DMS79 treated with DMSO at 0.1 percent for 48 hours (cell line): ENCODE data around the gene LRBA.
"Not testable (repeated sequence)": the region's sequence is repeated elsewhere in the genome, so short reads cannot be mapped to it uniquely, and the experiment has no call there.

Experiments used
- DNase-seq: peaks from one replicate; lab custom pipeline; 2025; lab: John Stamatoyannopoulos, UW

The LRBA gene

DNA sequence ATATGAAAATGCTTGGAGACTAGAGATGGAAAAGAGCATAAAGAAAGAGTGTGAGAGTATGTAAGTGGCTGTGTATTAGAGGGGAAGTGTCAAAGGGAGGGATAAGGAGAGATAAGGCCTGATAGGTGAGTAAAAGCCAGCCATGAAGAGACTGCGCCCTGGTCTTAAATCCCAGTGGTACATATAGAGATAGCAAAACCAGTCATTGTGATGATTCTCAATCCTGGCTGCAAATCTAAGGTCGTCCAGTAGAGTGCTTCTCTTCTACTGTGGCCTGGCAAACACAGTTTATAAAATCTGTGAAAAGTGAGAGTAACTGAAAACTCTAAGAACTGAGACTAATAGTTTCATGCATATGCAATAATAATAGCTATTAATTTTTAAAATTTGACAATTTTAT, 346.3 kb downstream of the LRBA start:
- DNase-seq = no peak

DNA sequence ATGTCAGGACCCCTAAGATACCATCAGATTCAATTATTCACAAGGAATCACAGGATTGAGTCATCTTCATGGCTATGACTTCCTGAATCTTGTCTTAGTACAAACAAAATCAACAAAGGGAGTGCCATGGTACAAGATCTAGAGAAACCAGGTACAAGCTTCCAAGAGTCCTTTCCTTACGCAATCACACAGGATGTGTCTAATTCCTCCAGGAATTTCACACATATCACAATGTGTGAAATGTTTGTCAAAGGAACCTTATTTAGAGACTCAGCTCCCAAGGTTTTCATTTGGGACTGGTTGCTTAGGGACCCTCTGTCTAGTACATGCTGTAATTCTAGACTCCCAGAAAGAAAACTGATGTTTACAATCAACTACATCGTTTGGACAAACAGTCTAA, 350.1 kb downstream of the LRBA start:
- no peak for DNase-seq

DNA sequence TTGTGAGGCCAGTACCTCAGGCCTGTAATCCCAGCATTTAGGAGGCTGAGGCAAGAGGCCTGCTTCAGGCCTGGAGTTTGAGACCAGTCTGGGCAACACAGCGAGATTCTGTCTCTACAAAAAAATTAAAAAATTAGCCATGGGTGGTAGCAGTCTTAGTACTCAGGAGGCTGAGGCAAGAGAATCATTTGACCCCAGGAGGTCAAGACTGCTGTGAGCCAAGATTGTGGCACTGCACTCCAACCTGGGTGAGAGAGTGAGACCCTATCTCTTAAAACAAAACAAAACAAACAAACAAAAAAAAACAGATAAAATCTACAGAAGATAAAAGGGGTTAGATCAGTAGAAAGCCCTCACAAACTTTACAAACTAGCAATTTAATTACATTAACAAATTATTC, 352.4 kb downstream of the LRBA start:
- DNase-seq = no peak

DNA sequence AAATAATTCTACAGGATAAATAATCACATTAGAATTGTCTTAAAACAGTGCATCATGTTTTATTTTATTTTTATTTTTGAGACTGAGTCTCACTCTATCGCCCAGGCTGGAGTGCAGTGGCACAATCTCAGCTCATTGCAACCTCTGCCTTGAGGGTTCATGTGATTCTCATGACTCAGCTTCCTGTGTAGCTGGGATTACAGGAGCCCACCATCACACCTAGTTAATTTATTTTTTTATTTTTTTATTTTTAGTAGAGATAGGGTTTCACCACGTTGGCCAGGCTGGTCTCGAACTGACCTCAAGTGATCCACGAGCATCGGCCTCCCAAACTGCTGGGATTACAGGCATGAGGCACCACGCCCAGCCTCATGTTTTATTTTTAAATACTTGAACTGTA, 353.5 kb downstream of the LRBA start:
- DNase-seq = not testable (repeated sequence)

DNA sequence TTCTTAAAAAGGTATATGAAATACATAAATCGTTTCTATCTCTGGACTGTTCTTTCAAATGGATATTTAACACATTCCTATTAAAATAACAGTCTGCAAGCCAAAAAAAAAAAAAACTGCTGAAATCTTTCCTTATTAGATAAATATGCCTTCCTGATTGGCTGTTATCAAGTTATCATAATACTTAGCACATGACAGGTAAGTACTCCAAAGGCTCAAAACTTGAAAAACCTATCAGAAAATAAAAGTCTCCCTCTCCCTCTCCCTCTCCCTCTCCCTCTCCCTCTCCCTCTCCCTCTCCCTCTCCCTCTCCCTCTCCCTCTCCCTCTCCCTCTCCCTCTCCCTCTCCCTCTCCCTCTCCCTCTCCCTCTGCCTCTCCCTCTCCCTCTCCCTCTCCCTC, 356.8 kb downstream of the LRBA start:
- DNase-seq = not testable (repeated sequence)

DNA sequence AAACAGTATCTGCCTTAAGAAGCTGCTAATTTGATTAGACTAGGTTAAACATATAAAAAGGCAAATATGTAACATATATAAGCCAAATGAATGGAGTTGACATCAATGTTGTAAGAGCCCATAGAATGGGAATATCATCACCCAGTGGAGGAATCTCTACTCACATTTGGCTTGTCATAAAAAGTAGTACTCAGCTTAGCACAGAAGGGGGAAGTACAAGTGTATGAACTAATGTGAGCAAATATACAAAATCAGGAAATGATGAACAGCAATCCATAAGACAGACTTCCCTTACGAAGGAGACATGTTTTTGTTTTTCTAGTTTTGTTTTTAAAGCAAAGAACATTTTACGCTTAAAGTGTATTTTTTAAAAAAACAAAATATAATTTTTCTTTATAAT, 358.2 kb downstream of the LRBA start:
- no peak for DNase-seq

DNA sequence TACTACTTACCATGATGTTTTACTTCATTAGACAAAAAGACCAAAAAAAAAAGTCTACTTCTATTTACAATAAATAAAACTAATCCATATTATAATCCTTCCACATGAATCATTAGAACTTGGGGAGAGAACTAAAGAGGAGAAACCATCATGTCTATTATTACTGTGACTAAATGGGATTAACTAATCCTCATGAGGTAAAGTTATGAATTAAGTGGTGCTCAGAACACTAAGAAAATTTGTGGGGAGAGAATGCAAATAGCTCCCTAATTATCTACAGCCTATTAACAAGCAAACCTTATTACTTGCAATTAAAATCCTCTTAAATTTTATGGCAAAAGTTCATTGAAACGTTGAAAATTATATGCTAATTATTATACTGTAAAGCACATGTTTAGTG, 364.3 kb downstream of the LRBA start:
- no peak for DNase-seq

DNA sequence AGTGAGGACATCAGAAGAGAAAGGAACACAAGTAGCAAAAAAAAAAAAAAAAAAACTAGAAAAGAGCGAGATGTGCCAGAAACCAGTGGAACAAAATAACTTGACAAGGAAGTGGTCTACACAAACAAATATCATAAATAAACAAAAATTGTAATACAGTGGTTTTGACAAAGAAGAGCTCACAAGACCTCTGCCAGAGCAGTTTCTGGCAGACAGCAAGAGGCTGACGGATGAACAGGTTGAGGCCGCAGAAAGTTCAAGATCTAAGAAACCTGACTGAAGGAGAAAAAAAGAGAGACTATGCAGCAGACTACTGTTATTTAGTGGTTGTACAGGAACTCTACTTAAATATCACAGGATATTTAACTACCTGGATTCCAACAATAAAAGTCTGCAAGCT, 367.0 kb downstream of the LRBA start:
- no peak for DNase-seq

DNA sequence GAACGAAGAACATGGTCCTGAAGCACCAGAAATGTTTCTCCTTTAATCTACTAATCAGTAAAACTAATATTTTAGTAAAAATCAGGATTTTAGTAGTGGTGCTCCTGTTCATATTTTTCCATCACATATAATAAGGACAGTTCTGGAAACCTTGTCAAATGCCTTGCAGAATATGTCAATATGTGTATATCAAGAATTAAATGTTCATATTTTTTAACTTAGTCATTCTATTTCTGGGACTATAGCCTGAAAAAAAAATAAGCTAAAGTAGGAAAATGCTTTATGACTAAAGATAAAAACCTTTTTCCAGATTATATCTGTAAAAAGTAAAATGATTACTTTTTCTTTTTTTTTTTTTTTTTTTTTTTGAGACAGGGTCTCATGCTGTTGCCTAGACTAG, 368.1 kb downstream of the LRBA start:
- no peak for DNase-seq

DNA sequence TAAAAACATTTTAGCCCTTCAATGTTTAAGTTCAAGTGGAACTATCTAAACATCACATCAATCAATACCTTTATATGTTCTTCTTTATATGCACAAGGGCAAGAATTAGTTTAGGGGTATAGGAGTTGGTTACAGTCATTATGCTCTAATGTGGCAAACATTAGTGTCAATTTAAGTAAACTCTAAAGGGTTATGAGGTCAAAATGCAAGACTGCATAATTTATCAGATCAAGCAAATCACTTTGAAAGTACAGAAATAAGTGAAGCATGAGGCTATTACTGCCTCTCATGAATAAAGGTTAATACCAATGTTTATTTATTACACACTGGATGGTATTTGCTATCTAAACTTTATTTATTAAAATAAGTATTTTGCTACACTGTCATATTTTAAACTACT, 373.5 kb downstream of the LRBA start:
- DNase-seq = no peak

DNA sequence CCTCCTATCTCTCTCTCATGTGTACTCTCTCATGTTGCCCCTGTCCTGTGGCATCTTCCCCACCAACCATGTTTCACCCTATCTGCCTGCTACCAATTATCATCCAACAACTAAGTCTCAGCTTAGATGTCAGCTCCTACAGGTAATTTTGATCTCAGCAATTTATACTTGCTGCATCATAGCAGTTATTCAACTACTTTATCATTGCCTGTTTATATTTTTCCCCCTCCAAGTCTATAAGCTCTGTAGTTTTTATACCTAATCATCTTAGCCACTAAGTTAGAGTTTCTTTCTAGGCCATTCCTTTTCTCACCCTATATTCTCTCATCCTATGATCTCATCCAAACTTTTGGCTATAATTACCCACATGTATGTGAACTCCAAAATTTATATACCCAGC, 382.4 kb downstream of the LRBA start:
- no peak for DNase-seq

DNA sequence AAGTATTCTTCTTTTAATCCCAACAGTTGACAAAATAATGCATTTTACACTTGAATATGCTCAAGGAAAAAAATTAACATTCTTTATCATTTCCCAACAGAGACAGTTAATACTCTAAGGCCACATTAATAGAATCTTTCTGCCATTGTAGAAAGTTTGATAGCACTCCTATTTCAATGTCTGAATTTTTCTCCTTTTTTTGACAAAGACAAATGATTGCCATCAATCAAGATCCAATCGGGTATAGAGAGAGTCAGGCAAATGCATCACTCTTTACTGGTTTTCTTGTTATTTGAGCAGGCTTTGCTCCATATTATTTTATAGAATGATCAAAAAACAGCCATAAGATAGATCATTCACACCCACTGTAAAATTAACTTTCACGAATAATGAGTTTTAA, 387.0 kb downstream of the LRBA start:
- DNase-seq = no peak

DNA sequence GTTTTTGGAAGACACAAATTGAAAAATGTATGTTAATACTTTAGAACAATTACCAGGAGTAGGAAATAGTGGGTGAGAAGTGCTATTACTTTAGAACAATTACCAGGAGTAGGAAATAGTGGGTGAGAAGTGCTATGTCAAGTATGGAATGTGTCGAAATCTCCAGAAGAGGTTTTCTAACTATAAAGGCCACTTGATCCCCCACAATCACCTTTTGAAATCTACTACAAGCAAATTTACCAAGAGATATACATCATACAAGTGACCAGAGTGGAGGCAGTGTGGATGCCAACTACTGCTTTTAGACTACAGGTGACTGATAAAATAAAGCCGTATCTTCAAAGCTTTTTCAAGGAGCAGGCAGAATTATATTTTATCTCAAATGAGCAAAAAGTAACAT, 390.1 kb downstream of the LRBA start:
- no peak for DNase-seq

DNA sequence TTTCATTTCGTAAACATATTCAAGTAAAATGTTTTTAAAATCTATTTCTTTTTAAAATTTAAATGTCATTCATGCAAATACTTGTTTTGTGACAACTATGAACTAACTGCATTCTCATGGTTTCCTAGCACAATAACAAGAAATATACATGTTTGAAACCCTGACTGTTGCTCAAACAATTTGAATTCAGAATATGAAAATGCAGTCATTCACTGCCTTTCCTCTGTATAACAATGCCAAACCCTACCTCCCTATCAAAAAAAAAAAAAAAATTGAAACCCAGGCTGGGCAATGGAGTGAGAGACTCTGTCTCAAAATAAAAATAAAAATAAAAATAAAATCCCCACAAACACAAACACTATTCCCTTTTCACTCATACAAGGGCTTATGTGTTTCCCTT, 391.0 kb downstream of the LRBA start:
- no peak for DNase-seq

DNA sequence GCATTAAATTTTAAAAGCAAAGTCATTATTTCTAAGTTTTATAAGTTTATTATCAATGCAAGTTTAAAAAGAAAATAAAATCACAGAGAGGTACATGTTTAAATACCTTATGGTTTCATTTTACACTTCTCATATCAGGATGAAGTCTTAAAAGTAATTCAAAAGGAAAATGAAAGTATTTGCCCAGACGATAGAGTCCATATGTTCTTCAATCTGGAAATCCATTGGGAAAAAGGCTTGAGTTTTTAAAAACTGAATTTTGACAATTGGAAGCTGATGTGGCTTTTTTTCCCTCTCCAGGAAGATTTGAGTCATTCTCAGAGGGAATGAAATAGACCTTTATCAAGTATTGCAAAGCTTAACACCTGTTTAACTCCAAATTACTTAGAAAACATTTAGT, 396.0 kb downstream of the LRBA start:
- no peak for DNase-seq

DNA sequence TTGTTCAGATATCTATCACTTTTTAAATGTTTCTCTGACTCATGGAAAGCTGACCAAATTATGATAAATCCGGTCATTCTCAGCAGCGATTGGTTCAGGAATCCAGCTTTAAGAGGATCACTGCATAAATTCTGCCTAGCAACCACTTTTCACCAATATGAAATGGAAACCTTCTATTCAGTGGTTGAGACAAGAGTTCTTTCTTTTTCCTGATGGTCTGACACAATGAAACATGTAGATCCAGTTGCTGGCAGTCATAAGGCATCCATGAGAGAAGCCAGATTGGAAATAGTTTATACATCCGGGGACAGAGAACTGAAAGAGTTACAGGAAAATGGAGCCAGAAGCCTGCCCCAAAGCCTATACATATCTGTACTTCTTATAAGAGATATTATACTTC, 406.0 kb downstream of the LRBA start:
- DNase-seq = no peak

DNA sequence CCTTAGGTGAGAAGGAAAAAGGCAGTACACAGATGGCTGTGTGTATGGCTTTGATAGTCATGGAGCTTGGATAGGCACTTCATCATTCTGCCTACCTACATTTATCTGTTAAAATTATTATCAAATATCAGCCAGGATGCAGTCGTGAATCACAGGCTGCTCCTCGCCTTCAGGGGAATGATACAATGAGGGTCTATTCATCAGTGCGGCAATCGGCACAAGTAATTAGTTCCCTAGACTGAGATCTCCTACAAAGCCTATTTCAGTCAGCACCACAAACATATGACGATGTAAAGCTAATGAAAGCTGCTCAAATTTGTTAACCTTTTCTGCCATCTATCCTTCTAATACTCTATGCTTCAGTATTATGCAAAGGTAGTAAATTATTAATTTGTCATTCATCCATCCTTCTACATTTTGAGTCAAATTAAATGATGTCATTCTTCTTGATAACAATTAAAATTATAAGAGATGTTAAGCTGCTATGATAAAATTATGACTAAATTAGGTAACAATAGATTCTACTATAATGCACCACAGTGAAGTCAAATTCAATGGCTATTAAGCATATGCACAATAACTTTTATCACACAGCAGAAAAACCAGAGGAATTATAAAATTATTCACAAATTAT, 414.2 kb downstream of the LRBA start:
- DNase-seq = no peak

DNA sequence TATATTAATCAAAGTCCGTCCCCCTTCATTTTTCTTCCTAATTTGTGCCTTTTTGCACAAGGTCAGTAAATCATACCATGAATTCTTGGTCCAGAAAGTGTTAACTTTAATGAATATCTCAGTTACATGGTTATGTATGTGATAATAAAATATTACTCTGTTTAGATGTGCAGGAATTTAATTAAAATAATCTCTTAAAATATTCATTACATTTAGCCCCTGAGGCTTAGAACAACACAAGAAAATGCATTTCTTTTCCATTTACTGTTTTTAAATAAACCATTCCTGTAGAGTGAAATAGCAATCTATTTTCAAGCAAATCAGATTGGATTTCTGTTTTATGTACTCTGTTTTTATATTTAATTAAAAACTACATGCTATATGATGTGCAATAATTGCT, 415.5 kb downstream of the LRBA start:
- DNase-seq = no peak

DNA sequence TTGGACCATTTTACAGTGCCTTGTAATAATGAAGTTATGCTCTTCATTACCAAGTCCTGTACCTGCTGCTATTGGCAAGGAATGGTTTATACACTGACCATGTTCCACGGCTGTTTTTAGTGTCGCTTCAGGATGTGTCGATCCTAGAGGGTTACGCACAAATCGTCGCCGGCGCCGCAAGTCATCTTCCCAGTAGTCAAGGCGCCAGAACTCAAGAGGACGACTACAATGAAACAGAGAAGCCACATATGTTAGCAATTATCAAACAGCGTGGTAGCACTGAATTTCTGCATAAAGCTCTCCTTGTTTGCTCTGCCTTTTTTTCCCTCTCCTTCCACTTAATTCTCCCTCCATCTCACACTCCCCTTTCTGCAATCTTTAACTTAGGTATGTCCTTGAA, 416.2 kb downstream of the LRBA start:
- no peak for DNase-seq

DNA sequence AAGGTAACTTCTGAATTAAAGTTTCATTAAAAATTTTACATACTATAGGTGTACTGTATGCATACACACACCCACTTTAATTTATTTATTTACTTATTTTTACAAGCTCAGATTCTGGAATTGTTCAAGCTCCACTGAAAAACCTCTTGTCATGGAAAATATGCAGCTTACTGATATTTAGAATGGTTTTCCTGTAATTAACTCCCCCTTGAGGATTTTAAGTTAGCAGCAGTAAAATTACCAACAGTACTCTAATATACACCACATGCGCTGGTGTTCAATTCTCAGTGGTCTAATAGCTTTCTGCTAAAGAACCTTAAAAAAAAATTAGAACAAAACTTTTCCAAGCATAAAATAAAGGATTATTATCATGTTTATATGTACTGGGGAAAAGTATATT, 421.1 kb downstream of the LRBA start:
- peak; percentile 43 for DNase-seq

DNA sequence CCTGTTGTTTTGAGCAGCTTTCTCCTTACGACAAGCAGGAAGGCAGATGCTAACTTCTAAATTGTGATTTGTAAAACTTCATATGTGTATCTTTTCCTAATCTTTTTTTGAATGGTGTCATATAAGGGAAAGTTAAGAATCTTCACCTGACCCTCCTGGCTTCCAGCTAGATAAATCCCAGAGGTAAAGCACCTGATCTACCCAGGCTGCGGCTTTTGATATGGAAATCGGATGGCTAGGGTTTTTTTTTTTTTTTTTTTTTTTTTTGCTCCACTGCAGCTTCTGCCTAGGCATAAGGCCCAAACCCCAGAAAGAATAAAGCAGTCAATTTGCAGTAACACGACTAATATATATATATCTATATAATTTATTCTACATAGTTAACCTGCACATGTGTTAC, 423.2 kb downstream of the LRBA start:
- no peak for DNase-seq

DNA sequence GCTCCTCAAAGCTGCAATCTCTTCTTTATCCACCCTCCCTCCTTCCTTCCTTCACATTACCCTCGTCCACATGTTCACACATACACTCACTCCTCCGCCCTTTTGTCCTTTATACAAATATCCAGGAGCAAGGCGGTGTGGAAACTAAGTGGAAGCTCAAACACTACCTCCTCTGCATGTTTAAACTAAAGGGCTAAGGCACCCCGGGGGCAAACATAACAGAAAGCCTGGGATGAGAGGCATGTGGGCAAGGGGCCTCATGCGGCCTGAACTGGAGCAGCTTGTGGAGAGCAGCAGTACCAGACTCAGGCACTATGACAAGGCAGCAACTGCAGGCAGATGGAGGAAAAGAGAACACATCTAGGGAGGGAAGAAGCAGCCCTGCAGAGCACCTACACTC, 423.7 kb downstream of the LRBA start:
- DNase-seq = no peak

DNA sequence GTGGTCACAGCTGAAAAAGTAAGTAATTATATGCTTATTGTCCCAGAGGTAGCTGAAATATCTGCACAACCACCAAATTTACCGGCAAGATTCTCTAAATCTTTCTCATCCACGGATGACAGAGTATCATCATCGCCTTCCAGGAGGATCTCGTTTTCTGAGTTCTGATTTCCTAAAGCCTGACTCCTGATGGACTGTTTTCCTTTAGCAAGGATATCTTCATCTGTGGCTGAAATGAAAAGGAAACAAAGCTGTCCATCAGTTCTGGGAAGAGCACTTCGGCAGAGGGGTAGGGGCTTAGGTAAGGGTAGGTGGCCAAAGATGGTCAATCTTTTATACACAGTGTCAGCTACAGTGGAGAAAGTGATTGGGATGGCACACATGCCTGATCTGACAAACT, 424.5 kb downstream of the LRBA start:
- DNase-seq = no peak

DNA sequence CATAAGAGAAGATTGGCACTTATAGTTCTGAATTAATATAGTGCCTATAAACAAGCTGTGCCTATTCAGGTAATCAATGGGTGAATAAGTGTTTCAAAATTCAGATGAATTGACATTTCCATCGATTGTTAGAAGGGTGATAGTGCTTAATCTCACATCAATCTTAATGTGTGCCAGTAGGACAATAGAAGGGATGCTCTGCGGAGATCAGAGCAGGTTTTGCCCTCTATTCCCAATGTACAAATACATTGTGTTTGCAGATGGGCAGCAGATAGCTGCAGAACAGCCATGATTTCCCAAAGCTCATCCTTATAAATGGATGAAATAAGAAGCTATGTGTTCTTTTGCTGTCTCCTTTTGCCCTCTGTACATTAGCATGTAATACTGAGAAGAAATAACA, 425.9 kb downstream of the LRBA start:
- DNase-seq = no peak

DNA sequence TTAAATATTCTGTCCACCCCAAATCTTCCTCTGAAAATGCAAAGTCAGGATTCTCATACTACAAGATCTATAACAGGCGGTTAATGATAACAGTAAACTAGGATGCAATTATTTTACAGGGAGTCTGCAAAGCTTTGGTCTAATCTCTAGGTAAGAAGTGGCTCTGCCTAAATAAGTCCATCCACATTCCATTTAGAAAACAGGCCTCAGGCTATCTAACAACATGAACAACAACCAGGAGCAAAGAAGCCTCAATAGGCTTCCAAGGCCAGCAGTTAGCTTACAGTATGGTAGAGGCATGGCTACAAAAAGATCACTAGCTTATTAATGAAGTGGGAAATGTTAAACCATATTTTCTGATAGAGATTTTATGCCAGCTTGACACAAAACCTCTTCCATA, 426.8 kb downstream of the LRBA start:
- DNase-seq = no peak
